SJCRH30 (cell line): ENCODE data around the gene PLXND1. TPM values are rescaled to one million over a fixed set of nuclear protein-coding genes. Genes with fewer than 3 reads are reported as not detected.
A peak's percentile ranks its signal among the peaks of the same experiment; 100 is the strongest.

Experiments
- DNase-seq, 2 experiments: peaks; one replicate each; pipeline ENCODE4 v3.0.0-alpha.2; 2015 to 2020
- H3K27ac ChIP-seq: fragments of 250-450 bp; sonication (Bioruptor Pico); 2 replicates; pipeline ENCODE4 v1.5.1; 2020; ENCODE audit warnings: mild to moderate bottlenecking, moderate library complexity
- H3K27me3 ChIP-seq: fragments of 250-450 bp; sonication (Bioruptor Pico); 2 replicates; pipeline ENCODE4 v1.5.1; 2020; ENCODE audit warnings: mild to moderate bottlenecking, moderate library complexity
- H3K36me3 ChIP-seq: fragments of 250-450 bp; sonication (Bioruptor Pico); 2 replicates; pipeline ENCODE4 v1.5.1; 2020; ENCODE audit warnings: mild to moderate bottlenecking, moderate library complexity
- H3K4me1 ChIP-seq: fragments of 250-450 bp; sonication (Bioruptor Pico); 2 replicates; pipeline ENCODE4 v1.5.1; 2020; ENCODE audit warnings: mild to moderate bottlenecking, moderate library complexity
- H3K4me3 ChIP-seq: fragments of 250-450 bp; sonication (Bioruptor Pico); 2 replicates; pipeline ENCODE4 v1.5.1; 2020; ENCODE audit warnings: mild to moderate bottlenecking, moderate library complexity
- H3K9me3 ChIP-seq: fragments of 250-450 bp; sonication (Bioruptor Pico); replicated peaks from 2 replicates; pipeline ENCODE4 v1.5.1; 2020; ENCODE audit warnings: mild to moderate bottlenecking, moderate library complexity
- total RNA-seq: library from RNA; depleted of rRNA; stranded (reverse); fragments of >200 nt; shearing (Covaris generic); gene quantifications from 2 replicates; pipeline ENCODE4 v1.2.3, GENCODE V29; 2014

The PLXND1 gene
- total RNA-seq, 1 experiment from 2014 or later = 95.8 TPM

DNA sequence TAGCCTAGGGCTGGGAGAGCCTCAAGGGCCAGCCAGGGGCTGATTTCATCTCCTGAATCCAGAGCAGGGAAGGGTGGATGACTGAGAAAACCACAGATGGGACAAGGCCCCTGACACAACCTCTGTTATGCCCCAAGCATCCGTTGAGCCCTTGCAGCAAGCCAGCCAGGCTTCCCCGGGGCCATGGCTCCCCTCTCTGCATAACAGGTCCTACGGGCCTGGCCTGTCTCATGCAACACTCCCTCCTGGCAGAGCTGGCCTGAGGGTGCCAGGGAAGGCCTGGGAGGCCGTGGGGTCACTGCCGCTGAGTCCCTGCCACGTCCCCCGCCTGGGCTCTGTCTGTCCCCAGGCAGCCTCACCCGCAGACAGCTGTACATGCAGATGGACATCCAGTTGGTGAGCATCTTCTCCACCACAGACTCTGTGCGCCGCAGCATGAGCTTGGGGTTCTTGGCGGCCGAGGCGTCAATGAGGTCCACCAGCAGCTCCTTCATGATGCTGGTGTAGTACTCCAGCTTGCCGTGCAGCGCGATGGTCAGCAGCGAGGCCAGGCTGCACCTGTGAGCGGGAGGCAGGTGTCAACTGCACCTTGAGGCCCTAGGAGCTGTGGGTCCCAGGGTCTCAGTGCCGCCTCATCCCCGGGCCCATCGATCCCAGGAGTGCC, 41.4 kb downstream of the PLXND1 start:
- H3K27ac ChIP-seq = no peak overlapping the region
- peaks cover 13% of the 10 kb centered on the region for H3K4me1 ChIP-seq
- H3K36me3 ChIP-seq = no peaks in the 10 kb centered on the region
- H3K4me3 ChIP-seq = no peak overlapping the region
- H3K27me3 ChIP-seq = no peaks in the 10 kb centered on the region
- DNase-seq = no peak
- no peaks in the 10 kb centered on the region for H3K9me3 ChIP-seq

DNA sequence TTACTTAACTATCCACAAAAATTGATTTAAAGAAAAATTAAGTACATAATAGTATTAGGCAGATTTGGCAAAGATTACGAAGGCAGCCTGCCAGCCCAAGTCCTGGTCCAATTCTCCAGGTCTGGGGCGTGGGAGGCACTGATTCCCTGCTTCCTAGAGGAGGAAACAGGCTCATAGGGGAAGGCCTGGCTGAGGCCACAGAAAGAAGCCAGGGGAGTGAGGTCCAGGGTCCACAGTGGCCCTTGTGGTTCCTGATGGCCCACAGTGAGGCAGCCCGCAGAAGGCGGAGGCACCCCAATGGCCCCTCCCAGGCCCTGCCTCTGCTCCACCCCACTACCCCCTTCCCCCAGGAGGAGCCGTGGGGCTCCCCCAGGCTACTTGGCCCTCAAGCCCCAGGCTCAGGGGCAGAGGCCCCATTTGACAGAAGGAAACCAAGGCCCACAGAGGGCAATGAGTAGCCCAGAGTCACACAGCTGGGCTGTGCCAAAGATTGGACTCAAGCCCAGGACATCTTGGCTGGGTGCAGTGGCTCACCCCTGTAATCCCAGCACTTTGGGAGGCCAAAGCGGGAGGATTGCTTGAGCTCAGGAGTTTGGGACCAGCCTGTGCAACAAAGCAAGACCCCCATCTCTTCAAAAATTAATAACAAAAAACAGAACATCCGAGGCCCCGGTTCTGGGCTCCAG, 42.5 kb downstream of the PLXND1 start:
- DNase-seq = no peak
- Histone ChIP-seq H3K4me3 (no peak overlapping the region), H3K27ac (no peak overlapping the region), H3K4me1 (peaks cover 24% of the 10 kb centered on the region), H3K27me3 (no peaks in the 10 kb centered on the region), H3K36me3 (peaks cover 4% of the 10 kb centered on the region; the same call in 1 of the 2 replicates), H3K9me3 (no peaks in the 10 kb centered on the region)

DNA sequence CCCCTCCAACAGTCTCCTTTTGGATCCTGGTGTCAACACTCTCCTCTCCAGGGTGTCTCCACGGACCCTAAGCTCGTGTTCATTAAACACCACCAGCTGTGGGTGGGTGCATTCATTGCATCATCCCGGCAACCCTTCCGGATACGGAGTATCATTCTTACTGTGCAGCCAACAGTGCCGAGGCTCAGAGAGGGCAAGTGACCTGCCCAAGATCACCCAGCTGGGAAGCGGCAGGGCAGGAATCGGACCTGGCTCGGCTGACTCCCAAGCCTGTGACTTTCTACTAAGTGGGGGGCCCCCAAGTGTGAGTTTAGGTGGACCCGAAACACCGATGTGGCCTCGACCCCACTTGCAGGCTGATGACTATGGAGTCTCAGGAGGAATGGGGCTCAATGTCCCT, 43.1 kb downstream of the PLXND1 start:
- H3K36me3 ChIP-seq = peaks cover 7% of the 10 kb centered on the region

DNA sequence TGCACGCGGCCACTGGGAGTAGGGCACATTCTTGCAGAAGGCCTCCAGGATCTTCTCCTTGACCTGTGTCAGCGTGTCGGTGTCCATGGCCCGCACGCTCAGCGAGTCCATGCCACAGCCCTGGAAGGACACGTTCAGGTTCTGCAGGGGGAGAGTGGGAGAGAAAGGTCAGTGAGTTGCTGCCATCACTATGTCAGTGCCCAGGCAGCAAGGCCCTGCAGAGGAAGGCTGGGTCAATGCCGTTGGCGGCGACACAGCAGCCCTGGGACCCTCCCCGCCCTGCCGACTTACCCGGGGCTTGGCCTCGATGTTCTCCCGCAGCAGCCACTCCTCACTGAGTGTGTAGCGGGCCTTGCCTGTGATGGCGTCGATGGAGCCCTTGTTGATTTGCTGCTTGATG, 43.7 kb downstream of the PLXND1 start:
- no peaks in the 10 kb centered on the region for H3K27me3 ChIP-seq
- H3K36me3 ChIP-seq = peaks cover 12% of the 10 kb centered on the region
- peaks cover 36% of the 10 kb centered on the region for H3K4me1 ChIP-seq
- H3K27ac ChIP-seq = no peak overlapping the region
- no peak for DNase-seq
- H3K4me3 ChIP-seq = no peak overlapping the region
- H3K9me3 ChIP-seq = no peaks in the 10 kb centered on the region

More for the DNA sequence above, 43.1 kb downstream of the PLXND1 start:
- Histone ChIP-seq H3K4me3 (no peak overlapping the region), H3K27ac (no peak overlapping the region), H3K4me1 (peaks cover 30% of the 10 kb centered on the region), H3K27me3 (no peaks in the 10 kb centered on the region), H3K9me3 (no peaks in the 10 kb centered on the region)
- no peak for DNase-seq

DNA sequence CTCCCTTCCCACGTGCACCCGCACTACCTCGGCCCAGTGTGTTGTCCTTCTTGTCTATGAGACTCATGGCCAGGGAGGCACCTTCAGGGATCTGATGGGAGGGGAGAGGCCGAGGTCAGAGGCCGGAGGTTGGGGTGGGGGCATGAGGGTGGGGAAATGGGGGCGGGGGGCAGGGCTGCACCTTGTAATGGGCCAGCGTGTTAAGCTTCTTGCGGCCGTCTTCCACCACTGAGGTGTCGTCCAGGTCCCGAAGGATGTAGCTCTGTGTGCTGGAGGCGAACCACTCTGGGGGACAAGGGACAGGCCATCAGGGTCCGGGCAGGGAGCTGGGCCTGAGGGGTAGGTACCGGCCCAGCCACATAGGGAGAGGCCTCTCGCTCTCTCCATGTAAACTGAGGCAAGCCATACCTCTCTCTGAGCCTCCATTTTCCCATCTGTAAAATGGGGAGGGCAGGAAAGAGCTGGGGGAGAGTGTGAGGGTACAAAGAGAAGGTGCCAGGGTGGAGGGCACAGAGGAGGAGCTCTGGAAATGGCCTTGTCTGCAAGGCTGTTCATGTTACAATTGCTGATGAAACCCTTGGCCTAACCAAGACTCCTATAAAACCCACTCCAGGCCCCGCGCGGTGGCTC, 44.7 kb downstream of the PLXND1 start:
- no peak overlapping the region for H3K4me3 ChIP-seq
- H3K4me1 ChIP-seq = peaks cover 37% of the 10 kb centered on the region
- no peaks in the 10 kb centered on the region for H3K27me3 ChIP-seq
- peak overlapping the region; percentile 89 for H3K27ac ChIP-seq
- DNase-seq = no peak
- H3K9me3 ChIP-seq = no peaks in the 10 kb centered on the region
- H3K36me3 ChIP-seq = peaks cover 15% of the 10 kb centered on the region

DNA sequence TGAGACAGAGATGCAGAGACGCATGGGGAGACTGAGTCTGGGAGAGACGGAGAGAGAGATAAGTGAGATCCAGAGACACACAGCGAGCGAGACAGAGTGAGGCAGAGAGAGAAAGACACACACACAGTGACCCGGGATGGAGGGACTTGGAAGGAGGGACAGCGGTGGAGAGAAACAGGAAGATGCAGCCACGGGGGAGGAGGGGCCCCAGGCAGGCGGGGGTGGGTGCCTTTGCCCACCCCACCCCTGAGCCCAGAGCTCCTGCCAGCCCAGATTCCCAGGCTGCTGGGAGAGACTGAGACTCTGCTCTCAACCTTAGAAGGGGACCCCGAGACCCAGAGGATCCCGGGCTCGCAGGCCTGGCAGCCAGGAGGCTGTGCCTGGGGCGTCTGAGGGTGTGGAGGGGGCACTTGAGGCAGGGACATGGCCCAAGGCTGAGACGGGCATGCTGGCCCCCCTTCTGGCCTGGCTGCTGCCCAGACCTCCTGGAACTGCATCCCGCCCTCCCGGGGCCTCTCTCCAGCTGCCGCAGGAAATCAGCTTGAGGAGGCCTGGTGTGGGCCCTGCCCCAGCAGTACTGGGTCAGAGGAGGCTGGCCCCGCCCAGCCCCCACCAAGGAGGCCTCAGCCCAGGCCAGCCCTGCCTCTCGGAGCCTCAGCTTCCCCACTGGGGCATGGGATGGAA, 45.4 kb downstream of the PLXND1 start:
- Histone ChIP-seq H3K27me3 (no peaks in the 10 kb centered on the region), H3K27ac (peak overlapping the region; percentile 89), H3K36me3 (peaks cover 19% of the 10 kb centered on the region), H3K4me3 (peak overlapping the region; percentile 50), H3K9me3 (no peaks in the 10 kb centered on the region), H3K4me1 (peaks cover 39% of the 10 kb centered on the region)
- peak; percentile 95 to 96 for DNase-seq

DNA sequence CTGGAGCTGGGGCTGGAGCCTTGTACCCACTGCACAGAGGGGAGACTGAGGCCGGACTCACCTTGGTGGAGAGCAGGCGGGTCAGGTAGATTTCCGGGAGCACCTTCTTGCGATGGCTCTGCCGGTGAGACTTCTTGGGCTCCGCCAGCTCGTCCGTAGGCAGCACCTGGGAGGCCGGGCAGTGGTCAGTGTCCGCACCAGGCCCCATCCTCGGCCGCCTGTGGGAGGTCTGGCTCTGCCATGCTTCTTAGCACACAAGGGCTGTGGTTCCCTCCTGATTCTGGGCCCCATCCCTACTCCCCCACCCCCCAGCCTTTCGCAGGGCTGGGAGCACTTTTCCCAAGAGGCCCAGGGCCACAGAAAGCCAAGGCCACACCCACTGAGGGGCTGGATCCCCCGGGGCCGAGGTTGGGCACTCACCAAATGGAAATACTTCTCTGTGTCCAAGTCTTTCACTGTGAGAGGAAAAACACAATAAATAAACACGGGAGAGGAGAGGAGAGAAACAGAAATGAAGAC, 46.1 kb downstream of the PLXND1 start:
- DNase-seq = peak; percentile 87 to 88
- Histone ChIP-seq H3K36me3 (peaks cover 19% of the 10 kb centered on the region), H3K4me1 (peaks cover 47% of the 10 kb centered on the region), H3K4me3 (peak overlapping the region; percentile 50), H3K27me3 (no peaks in the 10 kb centered on the region), H3K9me3 (no peaks in the 10 kb centered on the region), H3K27ac (peak overlapping the region; percentile 89)

DNA sequence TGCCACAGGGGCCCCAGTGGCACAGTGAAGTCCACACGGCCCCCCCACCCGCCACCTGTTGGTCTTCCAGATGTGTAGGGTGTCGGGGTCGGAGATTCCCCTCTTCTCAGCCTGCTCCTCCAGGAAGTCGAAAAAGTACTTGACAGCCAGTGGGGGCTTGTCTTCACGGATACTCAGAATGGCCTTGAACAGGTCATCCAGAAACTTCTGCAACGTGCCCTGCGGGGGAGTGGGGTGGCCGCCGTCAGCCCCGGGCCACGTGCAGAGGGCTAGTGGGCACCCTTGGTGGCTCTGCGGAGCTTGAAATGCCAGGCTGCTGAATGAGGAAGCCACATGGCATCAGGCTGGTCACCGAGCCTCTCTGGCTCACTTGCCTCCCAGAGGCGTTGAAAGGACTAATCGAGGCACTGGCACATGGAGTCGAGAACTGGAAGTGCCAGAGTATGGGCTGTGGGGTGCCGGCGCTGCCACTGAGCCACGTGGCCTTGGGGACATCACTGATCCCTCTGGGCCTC, 46.9 kb downstream of the PLXND1 start:
- Histone ChIP-seq H3K36me3 (peaks cover 19% of the 10 kb centered on the region), H3K27me3 (no peaks in the 10 kb centered on the region), H3K4me1 (peaks cover 52% of the 10 kb centered on the region), H3K4me3 (peak overlapping the region; percentile 50), H3K27ac (peak overlapping the region; percentile 89), H3K9me3 (no peaks in the 10 kb centered on the region)
- DNase-seq = no peak

DNA sequence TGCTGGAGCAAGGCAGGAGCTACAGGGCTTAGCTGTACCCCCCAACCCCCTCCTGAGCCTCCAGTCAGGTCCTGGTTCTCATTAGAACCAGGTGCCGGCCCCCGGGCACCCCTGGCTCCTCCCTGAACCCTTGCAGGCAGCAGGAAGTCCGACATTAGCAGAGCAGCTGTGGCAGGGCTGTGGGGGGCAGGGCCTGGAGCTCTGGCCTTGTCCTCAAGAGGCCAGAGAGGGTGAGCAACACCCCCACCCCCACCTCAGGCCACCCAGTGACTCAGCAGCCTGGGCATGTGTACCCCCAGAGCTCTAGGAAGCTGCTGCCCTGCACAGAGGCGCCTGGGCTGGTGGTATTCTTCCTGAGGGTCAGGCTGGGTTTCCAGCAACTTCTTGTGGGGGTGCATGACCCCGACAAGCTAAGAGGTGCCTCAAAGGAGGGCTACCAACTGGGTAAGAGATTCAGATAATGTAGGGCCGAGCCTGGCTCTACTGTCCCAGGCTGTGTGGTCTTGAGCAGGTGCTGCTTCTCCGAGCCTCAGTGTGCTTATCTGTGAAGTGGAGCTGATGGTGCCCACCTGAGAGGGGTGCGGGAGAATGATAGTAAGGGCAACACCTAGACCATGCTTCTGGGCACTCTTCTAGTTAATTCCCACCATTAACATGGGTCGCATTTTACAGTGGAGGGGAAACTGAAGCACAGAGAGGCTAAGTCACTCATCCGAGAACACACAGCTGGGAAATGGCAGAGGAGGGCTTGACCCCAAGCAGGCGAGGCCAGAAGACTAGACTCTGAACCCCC, 47.5 kb downstream of the PLXND1 start:
- Histone ChIP-seq H3K27ac (peak overlapping the region; percentile 89), H3K4me3 (no peak overlapping the region), H3K4me1 (peaks cover 59% of the 10 kb centered on the region), H3K9me3 (no peaks in the 10 kb centered on the region), H3K27me3 (no peaks in the 10 kb centered on the region), H3K36me3 (peaks cover 19% of the 10 kb centered on the region)
- DNase-seq = peak; percentile 86 to 91

DNA sequence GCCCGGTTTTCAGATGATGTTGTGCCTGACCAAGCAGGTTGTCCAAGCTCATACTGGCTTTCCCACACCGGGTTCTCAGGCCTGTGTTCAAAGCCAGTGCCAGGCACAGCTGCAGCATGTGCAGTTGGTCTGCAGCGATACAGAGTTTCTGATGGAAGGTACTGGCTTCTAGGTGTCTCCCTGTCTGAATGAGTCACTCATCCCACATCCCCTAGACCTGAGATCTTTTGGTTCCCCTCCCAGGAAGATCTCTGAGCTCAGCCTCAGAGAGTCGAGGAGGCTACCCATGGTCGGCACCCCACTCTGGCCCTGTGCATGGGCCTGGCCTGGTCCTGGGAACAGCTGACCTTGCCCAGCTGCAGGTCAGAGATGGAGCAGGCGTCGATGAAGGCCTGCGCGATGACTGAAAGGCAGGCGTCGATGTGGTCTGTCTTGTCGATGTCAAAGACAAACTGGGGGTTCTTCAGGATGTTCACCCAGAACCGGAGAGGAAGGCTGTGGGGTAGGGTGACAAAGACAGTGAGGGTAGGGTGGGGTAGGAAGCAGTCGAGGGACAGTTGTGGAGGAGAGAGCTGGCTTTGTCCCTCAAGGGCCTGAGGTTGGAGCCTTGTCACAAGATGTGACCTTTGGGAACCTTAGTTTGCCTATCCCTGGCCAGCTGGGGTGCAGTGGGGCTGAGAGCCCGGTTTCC, 48.2 kb downstream of the PLXND1 start:
- no peak overlapping the region for H3K4me3 ChIP-seq
- H3K36me3 ChIP-seq = peaks cover 19% of the 10 kb centered on the region
- H3K27ac ChIP-seq = peak overlapping the region; percentile 89
- H3K27me3 ChIP-seq = no peaks in the 10 kb centered on the region
- H3K4me1 ChIP-seq = peaks cover 65% of the 10 kb centered on the region
- DNase-seq = no peak
- no peaks in the 10 kb centered on the region for H3K9me3 ChIP-seq

DNA sequence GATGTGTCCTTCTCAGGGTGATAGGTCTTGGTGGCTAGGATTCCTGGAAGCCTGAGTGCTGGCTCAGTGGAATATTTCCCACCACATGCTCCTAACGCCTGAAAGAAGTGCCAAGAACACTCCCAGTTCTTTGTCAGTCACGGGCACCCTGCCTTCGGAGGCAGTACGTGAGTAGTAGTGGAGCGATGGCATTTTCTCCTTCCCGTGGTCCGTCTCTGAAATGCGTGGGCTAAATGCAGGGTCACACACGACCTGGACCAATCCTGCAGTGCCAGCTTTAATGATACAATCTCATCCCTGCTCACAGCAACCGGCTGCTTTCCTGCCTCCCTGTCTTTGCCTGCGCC, 49.0 kb downstream of the PLXND1 start:
- H3K4me1 ChIP-seq = peaks cover 72% of the 10 kb centered on the region
- no peaks in the 10 kb centered on the region for H3K27me3 ChIP-seq
- DNase-seq = no peak
- no peaks in the 10 kb centered on the region for H3K9me3 ChIP-seq
- H3K27ac ChIP-seq = no peak overlapping the region
- H3K4me3 ChIP-seq = no peak overlapping the region
- peaks cover 19% of the 10 kb centered on the region for H3K36me3 ChIP-seq

DNA sequence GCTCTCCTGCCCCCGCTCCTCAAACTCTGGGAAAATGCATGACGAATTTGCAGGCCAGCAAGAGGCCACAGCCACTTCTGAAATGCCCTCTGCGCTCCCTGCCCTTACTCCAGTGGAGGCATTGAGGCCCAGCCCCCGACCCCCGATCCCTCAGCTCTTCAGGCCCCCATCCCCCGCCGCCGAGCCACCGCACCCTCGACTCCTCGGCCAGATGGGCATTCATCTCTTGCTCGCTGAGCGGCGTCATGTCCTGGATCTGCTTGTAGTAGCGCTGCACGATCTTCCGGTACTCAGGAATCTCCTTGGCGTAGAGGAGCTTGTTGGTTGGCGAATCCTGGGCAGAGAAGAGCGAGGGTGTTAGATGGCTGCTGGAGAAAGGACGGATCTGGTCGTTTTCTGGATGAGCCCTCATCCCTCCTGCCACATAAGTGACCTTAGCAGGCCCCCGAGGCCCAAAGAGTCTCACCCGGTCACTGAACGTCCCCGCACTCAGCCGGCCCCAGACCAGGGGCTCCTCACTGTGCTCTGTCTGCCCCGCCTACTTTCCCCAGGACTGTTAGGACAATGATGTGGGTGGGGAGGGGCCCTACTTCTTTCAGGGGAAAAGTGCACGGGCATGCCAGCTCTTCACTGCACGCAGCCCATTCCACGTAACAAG, 49.5 kb downstream of the PLXND1 start:
- Histone ChIP-seq H3K36me3 (peaks cover 19% of the 10 kb centered on the region), H3K9me3 (no peaks in the 10 kb centered on the region), H3K27ac (no peak overlapping the region), H3K4me1 (peaks cover 72% of the 10 kb centered on the region), H3K27me3 (no peaks in the 10 kb centered on the region), H3K4me3 (no peak overlapping the region)
- no peak for DNase-seq

DNA sequence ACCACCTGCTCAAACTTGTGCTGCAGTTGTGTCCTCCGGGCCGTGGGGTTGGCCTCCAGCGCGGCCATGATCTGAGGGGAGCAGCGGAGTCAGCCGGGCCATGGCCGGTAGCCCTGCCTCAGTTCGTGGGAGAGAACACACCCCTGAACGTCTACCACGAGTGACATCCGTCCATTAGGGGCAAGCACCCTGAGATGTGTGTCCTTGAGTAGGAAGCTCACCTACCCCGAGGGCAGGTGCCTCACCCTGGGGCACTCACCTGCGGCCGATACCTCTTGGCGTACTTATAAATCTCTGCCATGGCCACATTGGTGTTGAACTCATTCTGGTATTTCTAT, 50.1 kb downstream of the PLXND1 start:
- Histone ChIP-seq H3K27ac (no peak overlapping the region), H3K4me1 (peaks cover 72% of the 10 kb centered on the region), H3K27me3 (no peaks in the 10 kb centered on the region), H3K4me3 (no peak overlapping the region), H3K36me3 (peaks cover 19% of the 10 kb centered on the region), H3K9me3 (no peaks in the 10 kb centered on the region)
- DNase-seq = no peak
